ENCODE measurements around the gene MACROD2.

- TF ChIP-seq CTCF (IDR thresholded peaks at IDR 0.05) (no peak), POLR2A (IDR thresholded peaks at IDR 0.05) (no peak)
Observed at GRCh38 chr20:15026759-15027158, 1031.4 kb downstream of the MACROD2 start.

Measured in uterus (tissue), 2 donors.